Upper lobe of left lung (tissue), 6 donors: ENCODE measurements around the gene IL6ST. TPM values are rescaled to one million over a fixed set of nuclear protein-coding genes. Genes with fewer than 3 reads are reported as not detected.

Experiments used
- ATAC-seq, 2 donors: fragments of 200-7000 bp; cut with Tn5 transposase; one replicate each; pipeline ENCODE4 v1.9.1; 2022; ENCODE audit warnings: mild to moderate bottlenecking in 2 of 2, moderate library complexity in 2 of 2; ENCODE audit not compliant: low FRiP score in 2 of 2
- DNase-seq, 2 donors: peaks; one replicate each; pipeline ENCODE4 v3.0.0-alpha.2; 2019 to 2020
- H3K27ac ChIP-seq, 4 donors: fragments of 200-600 bp; sonication (generic); one replicate each; pipeline ENCODE4 v1.5.1; 2016 to 2019
- H3K27me3 ChIP-seq, 4 donors: fragments of 200-600 bp; sonication (generic); one replicate each; pipeline ENCODE4 v1.5.1; 2017 to 2019
- H3K36me3 ChIP-seq, 4 donors: fragments of 200-600 bp; sonication (generic); one replicate each; pipeline ENCODE4 v1.5.1; 2016 to 2019
- H3K4me1 ChIP-seq, 4 donors: fragments of 200-600 bp; sonication (generic); one replicate each; pipeline ENCODE4 v1.5.1; 2018 to 2019
- H3K4me3 ChIP-seq, 4 donors: fragments of 200-600 bp; sonication (generic); one replicate each; pipeline ENCODE4 v1.5.1; 2017 to 2019; ENCODE audit warnings: mild to moderate bottlenecking in 2 of 4, moderate library complexity in 1 of 4
- H3K9me3 ChIP-seq, 4 donors: fragments of 200-600 bp; sonication (generic); one replicate each; pipeline ENCODE4 v1.5.1; 2018 to 2019
- CTCF ChIP-seq, 6 experiments: fragments of 450-650 bp in 4 of 6; fragments of 200-600 bp in 2 of 6; sonication (generic) in 2 of 6; IDR thresholded peaks; one replicate each; pipeline ENCODE4 v1.5.1; 2016 to 2019; ENCODE audit warnings: antibody characterized with exemption in 6 of 6
- EP300 ChIP-seq, 4 donors: sonication (generic); formaldehyde crosslinking; IDR thresholded peaks; one replicate each; pipeline ENCODE4 v1.5.1; 2017; ENCODE audit warnings: antibody characterized with exemption in 4 of 4, control low read depth in 2 of 4
- POLR2A ChIP-seq, 4 donors: fragments of 450-650 bp; IDR thresholded peaks; one replicate each; pipeline ENCODE4 v1.5.1; 2016 to 2017; ENCODE audit warnings: antibody characterized with exemption in 4 of 4, mild to moderate bottlenecking in 2 of 4
- POLR2AphosphoS5 ChIP-seq, 2 donors: sonication (generic); formaldehyde crosslinking; IDR thresholded peaks; one replicate each; pipeline ENCODE4 v1.5.1; 2017; ENCODE audit warnings: antibody characterized with exemption in 2 of 2
- WGBS, 2 donors: methylation state at CpG; one replicate each; pipeline ENCODE4 v1.1.5; 2017 to 2018; 5-methylcytosine and 5-hydroxymethylcytosine counted together
- total RNA-seq, 6 donors: library from RNA; depleted of rRNA in 4 of 6; stranded (reverse); fragments of >200 nt in 4 of 6; gene quantifications; one replicate each; pipeline versions ENCODE4 v1.1.0 to v1.2.1, GENCODE V29; 2016 to 2021
- donor health status: DM: no; HTN: no; CAD: no; lungs with moderate emphysema.
- donor health status: DM: no; HTN: yes; CAD: no; lungs with severe emphysema.

Gene IL6ST
- total RNA-seq, 6 donors from 2014 or later, result 177 to 383 (median 300) TPM

- no peaks in the 10 kb centered on the region for H3K36me3 ChIP-seq
- H3K9me3 ChIP-seq, result peaks cover 0 to 4% (median 0%) of the 10 kb centered on the region in 4 donors
- no peak overlapping the region for H3K4me3 ChIP-seq
- no peaks in the 10 kb centered on the region for H3K27me3 ChIP-seq
- H3K4me1 ChIP-seq, result peaks cover 7 to 13% (median 10%) of the 10 kb centered on the region in 4 donors
- no peak for TF ChIP-seq POLR2AphosphoS5 (IDR thresholded peaks at IDR 0.05)
- no peak for TF ChIP-seq CTCF (IDR thresholded peaks at IDR 0.05)
- TF ChIP-seq POLR2A (IDR thresholded peaks at IDR 0.05), result no peak
- no peak for TF ChIP-seq EP300 (IDR thresholded peaks at IDR 0.05)
- no peak overlapping the region for H3K27ac ChIP-seq
- no peak for ATAC-seq
- DNase-seq, result no peak
- 76 to 83% methylated on average over 5 of the region's 5 CpGs for WGBS, 2 donors
These were observed 3.1 kb upstream of the IL6ST start for GRCh38 chr5:55997742-55998351.

GRCh38 chr5:55994998-55995914 lies 493 bp upstream of the IL6ST start:
- H3K4me1 ChIP-seq, result peaks cover 14 to 31% (median 27%) of the 10 kb centered on the region in 4 donors
- DNase-seq (peak; percentile 96 to 99), ATAC-seq (peak; percentile 98 to 99)
- H3K4me3 ChIP-seq, result peak overlapping the region; percentile 25 to 85 (median 70)
- H3K27me3 ChIP-seq, result no peaks in the 10 kb centered on the region
- H3K36me3 ChIP-seq, result no peaks in the 10 kb centered on the region
- TF ChIP-seq POLR2A (IDR thresholded peaks at IDR 0.05) (peak in 2 of 4 donors; percentile 86 to 91), EP300 (IDR thresholded peaks at IDR 0.05) (peak; percentile 17 to 88 (median 78)), POLR2AphosphoS5 (IDR thresholded peaks at IDR 0.05) (peak; percentile 93 to 95), CTCF (IDR thresholded peaks at IDR 0.05) (peak in 3 of 6 experiments; percentile 31 to 55 (median 45))
- 0% methylated on average over 19 to 42 of the region's 70 CpGs for WGBS, 2 donors
- H3K27ac ChIP-seq, result peak overlapping the region; percentile 97 to 100 (median 99)
- no peaks in the 10 kb centered on the region for H3K9me3 ChIP-seq

- ATAC-seq (no peak), DNase-seq (no peak)
- H3K4me1 ChIP-seq, result peaks cover 21 to 45% (median 40%) of the 10 kb centered on the region in 4 donors
- no peak for TF ChIP-seq CTCF (IDR thresholded peaks at IDR 0.05)
- TF ChIP-seq POLR2A (IDR thresholded peaks at IDR 0.05), result no peak
- TF ChIP-seq POLR2AphosphoS5 (IDR thresholded peaks at IDR 0.05), result no peak
- TF ChIP-seq EP300 (IDR thresholded peaks at IDR 0.05), result no peak
- H3K27ac ChIP-seq, result peak overlapping the region; percentile 97 to 100 (median 99)
- 0 to 1% methylated on average over 14 of the region's 14 CpGs for WGBS, 2 donors
- H3K9me3 ChIP-seq, result no peaks in the 10 kb centered on the region
- H3K27me3 ChIP-seq, result no peaks in the 10 kb centered on the region
- no peaks in the 10 kb centered on the region for H3K36me3 ChIP-seq
- H3K4me3 ChIP-seq, result peak overlapping the region; percentile 52 to 85 (median 70)
These were observed 850 bp downstream of the IL6ST start for GRCh38 chr5:55993731-55994494.

GRCh38 chr5:55993013-55993412 lies 1.8 kb downstream of the IL6ST start:
- 16 to 19% methylated on average over 5 of the region's 5 CpGs for WGBS, 2 donors
- no peaks in the 10 kb centered on the region for H3K9me3 ChIP-seq

More at GRCh38 chr5:55993013-55993412, 1.8 kb downstream of the IL6ST start:
- DNase-seq, result peak in 1 of 2 donors; percentile 25
- Histone ChIP-seq H3K27me3 (no peaks in the 10 kb centered on the region), H3K4me3 (peak overlapping the region; percentile 45 to 85 (median 70)), H3K36me3 (no peaks in the 10 kb centered on the region), H3K27ac (peak overlapping the region; percentile 97 to 100 (median 99)), H3K4me1 (peaks cover 21 to 52% (median 41%) of the 10 kb centered on the region in 4 donors)
- TF ChIP-seq POLR2AphosphoS5 (IDR thresholded peaks at IDR 0.05), result peak in 1 of 2 donors; percentile 20
- TF ChIP-seq EP300 (IDR thresholded peaks at IDR 0.05), result no peak
- ATAC-seq, result no peak
